Fibroblast of pulmonary artery (primary cell): ENCODE results near the gene SP140L.
"Not testable (repeated sequence)": the region's sequence is repeated elsewhere in the genome, so short reads cannot be mapped to it uniquely, and the experiment has no call there.

Experiments
- DNase-seq: peaks from one replicate; pipeline ENCODE4 v3.0.0-alpha.2; 2010; ENCODE audit warnings: low read depth
- H3K4me3 ChIP-seq: replicated peaks from 2 replicates; pipeline ENCODE4 v1.5.1; 2011; ENCODE audit warnings: low read depth, mild to moderate bottlenecking, control low read depth, low read length, moderate library complexity
- CTCF ChIP-seq: IDR thresholded peaks from 2 replicates; pipeline ENCODE4 v1.5.1; 2011; ENCODE audit warnings: mild to moderate bottlenecking, control low read depth, low read length, inconsistent platforms; ENCODE audit errors: missing control alignments

Gene SP140L

GRCh38 chr2:230335864-230336506 is 9.0 kb downstream of the SP140L start:
- H3K4me3 ChIP-seq: no peak overlapping the region
- TF ChIP-seq CTCF: no peak
- no peak for DNase-seq

GRCh38 chr2:230341936-230342528 is 15.0 kb downstream of the SP140L start:
- not testable (repeated sequence) for DNase-seq, H3K4me3 ChIP-seq

- H3K4me3 ChIP-seq, DNase-seq: not testable (repeated sequence)
These were observed 16.1 kb downstream of the SP140L start for GRCh38 chr2:230343041-230343624.

- no peak overlapping the region for H3K4me3 ChIP-seq
- TF ChIP-seq CTCF: no peak
- DNase-seq: no peak
These were observed 16.8 kb downstream of the SP140L start for GRCh38 chr2:230343747-230344146.

- no peak overlapping the region for H3K4me3 ChIP-seq
- DNase-seq: no peak
- TF ChIP-seq CTCF: no peak
These were observed 19.5 kb downstream of the SP140L start for GRCh38 chr2:230346465-230346864.

GRCh38 chr2:230346921-230347533 is 20.0 kb downstream of the SP140L start:
- no peak overlapping the region for H3K4me3 ChIP-seq
- DNase-seq: no peak
- TF ChIP-seq CTCF: no peak

- peak; percentile 50 for DNase-seq
- no peak overlapping the region for H3K4me3 ChIP-seq
These were observed 20.8 kb downstream of the SP140L start for GRCh38 chr2:230347659-230348305.

More at GRCh38 chr2:230347659-230348305, 20.8 kb downstream of the SP140L start:
- TF ChIP-seq CTCF: no peak
